Bronchial smooth muscle cell (primary cell): ENCODE results near the gene MAST1. TPM values are rescaled to one million over a fixed set of nuclear protein-coding genes. Genes with fewer than 3 reads are reported as not detected.

Experiments
- total RNA-seq: library from RNA; depleted of rRNA; stranded (reverse); fragments of >200 nt; gene quantifications from 2 replicates; pipeline ENCODE4 v1.2.1, GENCODE V29; 2014

Gene MAST1
- 0.95 and 1.2 TPM in 2 replicates for total RNA-seq

DNA sequence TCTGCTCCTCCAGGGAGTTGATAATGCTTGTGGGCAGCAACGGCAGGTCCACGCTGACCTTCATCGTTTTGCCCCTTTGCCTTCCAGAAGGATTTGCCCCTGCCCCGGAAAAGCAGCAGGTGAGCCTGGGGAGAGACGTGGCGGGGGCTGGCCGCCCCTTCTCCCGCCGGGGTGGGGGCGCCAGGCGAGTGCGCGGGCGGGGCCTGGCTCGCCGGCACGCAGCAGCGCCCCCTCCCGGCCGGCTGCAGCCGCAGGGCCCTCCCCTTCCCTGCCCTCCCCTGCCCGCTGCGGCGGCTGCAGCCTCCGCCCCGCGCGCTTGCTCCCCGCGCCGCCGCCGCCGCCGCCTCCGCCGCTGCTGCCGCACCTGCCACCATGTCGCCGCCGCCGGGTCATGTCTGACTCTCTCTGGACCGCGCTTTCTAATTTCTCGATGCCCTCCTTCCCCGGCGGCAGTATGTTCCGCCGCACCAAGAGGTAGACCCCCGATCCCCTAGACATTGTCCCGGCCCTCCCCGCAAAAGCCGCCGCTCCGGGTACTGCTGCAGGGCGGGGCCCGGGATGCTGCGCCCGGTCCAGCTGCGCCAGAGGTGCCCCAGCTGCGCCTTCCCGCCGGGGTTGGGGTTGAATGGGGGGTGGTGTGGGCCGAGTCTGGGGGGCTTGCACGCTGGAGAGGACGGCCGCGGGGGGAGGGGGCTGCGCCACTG, at the start of gene MAST1:
Gene MAST1 (plus strand): TSS at position 334 of the 704 bp plus-strand sequence. CDS start 58 bp downstream, at position 392.

DNA sequence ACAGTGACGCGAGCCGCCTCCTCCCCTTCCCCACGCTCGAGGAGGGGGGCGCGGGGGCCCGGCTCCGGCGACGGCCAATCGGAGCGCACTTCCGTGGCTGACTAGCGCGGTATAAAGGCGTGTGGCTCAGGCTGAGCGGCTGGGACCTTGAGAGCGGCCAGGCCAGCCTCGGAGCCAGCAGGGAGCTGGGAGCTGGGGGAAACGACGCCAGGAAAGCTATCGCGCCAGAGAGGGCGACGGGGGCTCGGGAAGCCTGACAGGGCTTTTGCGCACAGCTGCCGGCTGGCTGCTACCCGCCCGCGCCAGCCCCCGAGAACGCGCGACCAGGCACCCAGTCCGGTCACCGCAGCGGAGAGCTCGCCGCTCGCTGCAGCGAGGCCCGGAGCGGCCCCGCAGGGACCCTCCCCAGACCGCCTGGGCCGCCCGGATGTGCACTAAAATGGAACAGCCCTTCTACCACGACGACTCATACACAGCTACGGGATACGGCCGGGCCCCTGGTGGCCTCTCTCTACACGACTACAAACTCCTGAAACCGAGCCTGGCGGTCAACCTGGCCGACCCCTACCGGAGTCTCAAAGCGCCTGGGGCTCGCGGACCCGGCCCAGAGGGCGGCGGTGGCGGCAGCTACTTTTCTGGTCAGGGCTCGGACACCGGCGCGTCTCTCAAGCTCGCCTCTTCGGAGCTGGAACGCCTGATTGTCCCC, 46.8 kb upstream of the MAST1 start, which contains the start of gene JUNB:
Gene JUNB (plus strand): TSS at position 142 of the 706 bp plus-strand sequence. CDS start 286 bp downstream, at position 428.

DNA sequence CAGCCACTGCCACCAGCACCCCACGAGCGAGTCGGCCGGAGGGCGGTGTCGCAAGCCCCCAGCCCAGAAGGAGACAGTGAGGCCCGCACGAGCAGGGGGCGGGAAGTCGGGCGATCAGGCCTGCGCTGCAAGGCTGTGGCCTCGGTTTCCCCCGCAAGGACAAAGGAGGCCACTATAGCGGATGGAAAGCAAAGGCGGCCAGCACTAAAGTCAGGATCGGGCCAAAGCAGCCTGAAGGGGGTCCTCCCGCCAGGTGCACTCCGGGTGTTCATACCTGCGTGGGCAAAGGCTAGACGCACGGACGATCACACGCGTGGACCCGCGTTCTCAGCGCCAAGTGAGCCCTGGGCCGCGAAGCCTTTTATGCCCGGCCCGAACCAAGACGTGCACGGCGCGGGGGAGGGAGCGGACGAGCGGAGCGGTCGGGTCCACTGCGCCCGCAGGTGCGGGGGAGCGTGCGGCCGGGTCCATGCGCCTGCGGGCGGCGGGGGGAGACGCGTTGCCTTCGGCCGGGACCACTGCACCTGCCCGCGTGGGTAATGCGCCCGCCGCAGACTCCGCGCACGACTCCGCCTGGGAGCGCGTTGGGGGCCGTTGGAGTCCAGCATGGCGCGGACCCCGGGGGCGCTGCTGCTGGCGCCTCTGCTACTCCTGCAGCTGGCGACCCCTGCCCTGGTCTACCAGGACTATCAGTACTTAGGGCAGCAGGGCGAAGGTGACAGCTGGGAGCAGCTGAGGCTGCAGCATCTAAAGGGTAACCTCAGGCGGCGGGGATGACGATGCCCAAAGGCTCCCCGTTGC, 36.6 kb upstream of the MAST1 start, which contains the start of the genes PRDX2 and THSD8:
Gene PRDX2 (minus strand): TSS at position 335 of the 801 bp plus-strand sequence. CDS start 539 bp downstream, outside the sequence.
Gene THSD8 (plus strand): TSS at position 604 of the 801 bp plus-strand sequence. CDS start 3 bp downstream, at position 607.

DNA sequence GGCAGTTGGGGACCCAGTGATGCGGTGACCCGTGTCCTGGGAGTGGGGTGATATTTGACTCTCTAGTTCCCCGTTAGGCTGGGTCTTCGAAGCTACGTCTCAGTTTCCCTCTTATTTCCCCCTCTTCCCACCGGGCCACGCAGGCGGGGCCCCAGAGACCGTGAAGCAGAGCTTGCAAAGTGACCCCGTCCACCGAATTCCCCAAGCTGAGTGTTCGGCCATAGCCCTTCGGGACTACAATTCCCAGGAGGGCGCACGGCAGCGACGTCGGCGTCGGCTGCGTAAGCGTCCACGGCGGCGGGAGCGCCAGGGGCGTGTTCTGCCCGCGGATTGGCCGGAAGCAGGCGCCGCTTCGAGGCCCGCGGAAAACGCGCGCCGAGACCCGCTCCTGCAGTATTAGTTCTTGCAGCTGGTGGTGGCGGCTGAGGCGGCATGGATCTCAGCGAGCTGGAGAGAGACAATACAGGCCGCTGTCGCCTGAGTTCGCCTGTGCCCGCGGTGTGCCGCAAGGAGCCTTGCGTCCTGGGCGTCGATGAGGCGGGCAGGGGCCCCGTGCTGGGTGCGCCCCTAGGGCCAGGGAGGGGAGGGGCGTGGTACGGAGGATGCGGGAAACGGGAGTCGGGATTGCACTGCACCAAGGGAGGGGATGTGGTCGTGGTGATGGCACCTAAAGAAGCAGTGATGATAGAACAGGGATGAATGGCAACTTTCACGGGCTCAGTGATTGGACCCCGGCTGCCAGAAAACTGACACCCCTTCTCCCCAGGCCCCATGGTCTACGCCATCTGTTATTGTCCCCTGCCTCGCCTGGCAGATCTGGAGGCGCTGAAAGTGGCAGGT, 31.9 kb upstream of the MAST1 start, which contains the start of gene RNASEH2A:
Gene RNASEH2A (plus strand): TSS at position 343 of the 840 bp plus-strand sequence. CDS start 90 bp downstream, at position 433.

GRCh38 chr19:12834566-12834943, 3.8 kb upstream of the MAST1 start, which contains the start of gene RTBDN:
Gene RTBDN, minus strand, starts transcription at chr19:12834579. Its CDS starts 4,600 bp downstream, at chr19:12829979.

GRCh38 chr19:12881172-12881808, 43.0 kb downstream of the MAST1 start, which contains the start of gene DNASE2:
Gene DNASE2, minus strand, starts transcription at chr19:12881449. Its CDS starts 74 bp downstream, at chr19:12881375.

GRCh38 chr19:12886969-12887747, 48.8 kb downstream of the MAST1 start, which contains the start of gene KLF1:
Gene KLF1, minus strand, starts transcription at chr19:12887201. Its CDS starts 61 bp downstream, at chr19:12887140.

GRCh38 chr19:12890787-12891552, 52.7 kb downstream of the MAST1 start, which contains the start of gene GCDH:
Gene GCDH, plus strand, starts transcription at chr19:12891160. Its CDS starts 145 bp downstream, at chr19:12891305.

Other genes with a start within 250 kb of the MAST1 start
- gene ZNF490, start 227.7 kb upstream of the MAST1 start, total RNA-seq: 6.7 and 7.4 TPM in 2 replicates
- 8.8 and 11.8 TPM in 2 replicates for gene ZNF791, start 227.6 kb upstream of the MAST1 start, total RNA-seq
- 22.1 and 27.6 TPM in 2 replicates for gene MAN2B1, start 171.8 kb upstream of the MAST1 start, total RNA-seq
- gene WDR83, start 171.7 kb upstream of the MAST1 start, total RNA-seq: 11.7 and 12.6 TPM in 2 replicates
- 57.5 and 63.5 TPM in 2 replicates for gene DHPS, start 156.6 kb upstream of the MAST1 start, total RNA-seq
- gene GNG14, start 150.5 kb upstream of the MAST1 start, total RNA-seq: not detected in 2 replicates
- gene FBXW9, start 141.9 kb upstream of the MAST1 start, total RNA-seq: 3.9 and 4.6 TPM in 2 replicates
- 33.9 and 41.4 TPM in 2 replicates for gene TNPO2, start 114.6 kb upstream of the MAST1 start, total RNA-seq
- 118 and 120 TPM in 2 replicates for gene TRIR, start 103.8 kb upstream of the MAST1 start, total RNA-seq
- 120 and 140 TPM in 2 replicates for gene GET3, start 101.0 kb upstream of the MAST1 start, total RNA-seq
- under 0.01 TPM in 2 replicates for gene BEST2, start 86.7 kb upstream of the MAST1 start, total RNA-seq
- 16.4 and 22.4 TPM in 2 replicates for gene HOOK2, start 63.0 kb upstream of the MAST1 start, total RNA-seq
- gene JUNB, start 47.0 kb upstream of the MAST1 start, total RNA-seq: 37.8 and 47.2 TPM in 2 replicates
- gene PRDX2, start 36.7 kb upstream of the MAST1 start, total RNA-seq: 130 and 210 TPM in 2 replicates
- 0.16 and 0.43 TPM in 2 replicates for gene THSD8, start 36.4 kb upstream of the MAST1 start, total RNA-seq
- 7.6 TPM in 2 replicates for gene RNASEH2A, start 31.9 kb upstream of the MAST1 start, total RNA-seq
- gene RTBDN, start 3.9 kb upstream of the MAST1 start, total RNA-seq: 0.47 TPM in 1 of 2 replicates, not detected in the other
- gene DNASE2, start 42.9 kb downstream of the MAST1 start, total RNA-seq: 22.5 and 31.5 TPM in 2 replicates
- gene KLF1, start 48.7 kb downstream of the MAST1 start, total RNA-seq: not detected in 2 replicates
- gene GCDH, start 52.6 kb downstream of the MAST1 start, total RNA-seq: 12.4 and 14.8 TPM in 2 replicates
- gene SYCE2, start 80.8 kb downstream of the MAST1 start, total RNA-seq: 0.09 TPM in 1 of 2 replicates, not detected in the other
- 27.2 and 30.9 TPM in 2 replicates for gene FARSA, start 95.2 kb downstream of the MAST1 start, total RNA-seq
- 1,315 and 1,411 TPM in 2 replicates for gene CALR, start 100.1 kb downstream of the MAST1 start, total RNA-seq
- gene RAD23A, start 107.3 kb downstream of the MAST1 start, total RNA-seq: 38.6 and 51.9 TPM in 2 replicates
- 15.8 and 27.1 TPM in 2 replicates for gene GADD45GIP1, start 118.7 kb downstream of the MAST1 start, total RNA-seq
- not detected in 2 replicates for gene DAND5, start 131.1 kb downstream of the MAST1 start, total RNA-seq
- gene NFIX, start 157.0 kb downstream of the MAST1 start, total RNA-seq: 95.4 and 122 TPM in 2 replicates